K562 (cell line): ENCODE results near the gene GFOD1. TPM values are rescaled to one million over a fixed set of nuclear protein-coding genes. Genes with fewer than 3 reads are reported as not detected.

Experiments used
- ASH1L ChIP-seq: fragments of 450-650 bp; IDR thresholded peaks from 2 replicates; pipeline ENCODE4 v1.6.1; 2018; ENCODE audit warnings: borderline replicate concordance, mild to moderate bottlenecking, low read depth; ENCODE audit not compliant: partially characterized antibody
- ATF1 ChIP-seq, 2 experiments: fragments of 450-650 bp in 1 of 2; IDR thresholded peaks; 2 replicates each; pipeline ENCODE4 v1.6.1; 2016; ENCODE audit warnings: missing compliant biosample characterization in 1 of 2, missing genetic modification characterization in 1 of 2
- BRD4 ChIP-seq: fragments of 200-600 bp; sonication (generic); IDR thresholded peaks from 2 replicates; pipeline ENCODE4 v1.6.1; 2017; ENCODE audit warnings: inconsistent platforms
- ETV6 ChIP-seq, 3 experiments: fragments of 150-350 bp in 1 of 3; sonication (generic) in 1 of 3; formaldehyde crosslinking in 1 of 3; IDR thresholded peaks; 2 replicates each; pipeline versions ENCODE4 v1.6.1 to v1.8.0; 2014 to 2022; ENCODE audit warnings: borderline replicate concordance in 2 of 3, low read depth in 2 of 3, antibody characterized with exemption in 1 of 3, low read length in 1 of 3, mild to moderate bottlenecking in 1 of 3, missing genetic modification reagents in 1 of 3
- GABPB2 ChIP-seq: fragments of 250-450 bp; sonication (Bioruptor Pico); conservative IDR thresholded peaks from 2 replicates; pipeline ENCODE4 v1.5.1; 2021; ENCODE audit warnings: mild to moderate bottlenecking
- HNRNPH1 ChIP-seq: fragments of 200-400 bp; formaldehyde crosslinking; optimal IDR thresholded peaks from 2 replicates; pipeline ENCODE3; 2017; ENCODE audit warnings: low read depth, mild to moderate bottlenecking, low read length, moderate library complexity
- PHF21A ChIP-seq: fragments of 450-650 bp; IDR thresholded peaks from 2 replicates; pipeline ENCODE4 v1.6.1; 2017; ENCODE audit warnings: low read depth, borderline replicate concordance
- POLR2AphosphoS5 ChIP-seq: IDR thresholded peaks from 2 replicates; pipeline ENCODE4 v1.6.1; 2011; ENCODE audit warnings: mild to moderate bottlenecking, low read depth, low read length, moderate library complexity; ENCODE audit not compliant: control insufficient read depth, insufficient read depth
- SIN3A ChIP-seq, 2 experiments: fragments of 150-350 bp in 1 of 2; IDR thresholded peaks; 2 replicates each; pipeline ENCODE4 v1.6.1; 2011 to 2016; ENCODE audit warnings: borderline replicate concordance in 2 of 2, low read depth in 2 of 2, low read length in 2 of 2, mild to moderate bottlenecking in 2 of 2, moderate library complexity in 2 of 2; ENCODE audit not compliant: control insufficient read depth in 1 of 2
- TAL1 ChIP-seq: fragments of 450-650 bp; IDR thresholded peaks from 2 replicates; pipeline ENCODE4 v1.6.1; 2016; ENCODE audit warnings: mild to moderate bottlenecking
- ZBED1 ChIP-seq: IDR thresholded peaks from 2 replicates; pipeline ENCODE4 v1.6.1; 2014
- ZEB2 ChIP-seq: fragments of 450-650 bp; IDR thresholded peaks from 2 replicates; pipeline ENCODE4 v1.6.1; 2016
- ZFP30 ChIP-seq: fragments of 250-450 bp; sonication (Bioruptor Pico); IDR thresholded peaks from 2 replicates; pipeline ENCODE4 v1.8.0; 2022; ENCODE audit warnings: moderate library complexity, mild to moderate bottlenecking, inconsistent platforms, borderline replicate concordance
- ZNF263 ChIP-seq: sonication (generic); formaldehyde crosslinking; IDR thresholded peaks from 2 replicates; pipeline ENCODE4 v1.8.0; 2022; ENCODE audit warnings: mild to moderate bottlenecking, missing genetic modification reagents, borderline replicate concordance
- ZNF41 ChIP-seq: fragments of 250-450 bp; sonication (Bioruptor Pico); conservative IDR thresholded peaks from 2 replicates; pipeline ENCODE4 v1.4.0; 2020; ENCODE audit warnings: mild to moderate bottlenecking
- ZNF77 ChIP-seq: fragments of 250-450 bp; sonication (Bioruptor Pico); IDR thresholded peaks from 2 replicates; pipeline ENCODE4 v1.5.0; 2020
- polyA plus RNA-seq, 8 experiments: library from polyadenylated mRNA; depleted of rRNA in 4 of 8; stranded (reverse) in 5 of 8; unstranded in 3 of 8; fragments of >200 nt; fragmentation: Nextera tagmentation in 2 of 8; fragmentation: Illumina TruSeq in 1 of 8; extraction: Ambion mirVana in 2 of 8; extraction: Trizol in 1 of 8; gene quantifications; 2 replicates each; pipeline versions ENCODE4 v1.2.1 to v1.2.3, GENCODE V29; 2011 to 2014; ENCODE audit warnings: inconsistent platforms in 1 of 8, missing spikeins in 1 of 8
- total RNA-seq, 7 experiments: library from RNA; depleted of rRNA in 6 of 7; stranded (reverse); fragments of >200 nt in 6 of 7; fragmentation: Illumina TruSeq in 2 of 7; extraction: Trizol in 2 of 7; gene quantifications; 2 replicates each; pipeline versions ENCODE4 v1.2.1 to v1.2.3, GENCODE V29; 2011 to 2021; ENCODE audit warnings: low replicate concordance in 1 of 7
- TF ChIP-seq, protein P1 (sequence below), 2 experiments: fragments of 450-650 bp in 1 of 2; sonication (generic) in 1 of 2; formaldehyde crosslinking in 1 of 2; IDR thresholded peaks in 1 of 2; conservative IDR thresholded peaks in 1 of 2; 2 replicates each; pipeline versions ENCODE4 v1.6.1 to v1.8.1; 2016 to 2023; ENCODE audit warnings: mild to moderate bottlenecking in 2 of 2, moderate library complexity in 2 of 2, inconsistent platforms in 1 of 2, missing genetic modification reagents in 1 of 2
- TF ChIP-seq, protein P2 (sequence below): fragments of 200-800 bp; sonication (Bioruptor generic); IDR thresholded peaks from 2 replicates; pipeline ENCODE4 v1.6.1; 2016; ENCODE audit warnings: missing genetic modification characterization, missing compliant biosample characterization
- TF ChIP-seq, protein P3 (sequence below): fragments of 450-650 bp; formaldehyde crosslinking; IDR thresholded peaks from 2 replicates; pipeline ENCODE4 v1.4.0; 2022; ENCODE audit warnings: mild to moderate bottlenecking, moderate library complexity

GFOD1 gene
- total and polyA plus RNA-seq, 9 of the 15 experiments (the other 6 are each of a cell fraction or from before 2014, with no cell fraction given), result 3.8 to 12.0 (median 8.2) TPM

DNA sequence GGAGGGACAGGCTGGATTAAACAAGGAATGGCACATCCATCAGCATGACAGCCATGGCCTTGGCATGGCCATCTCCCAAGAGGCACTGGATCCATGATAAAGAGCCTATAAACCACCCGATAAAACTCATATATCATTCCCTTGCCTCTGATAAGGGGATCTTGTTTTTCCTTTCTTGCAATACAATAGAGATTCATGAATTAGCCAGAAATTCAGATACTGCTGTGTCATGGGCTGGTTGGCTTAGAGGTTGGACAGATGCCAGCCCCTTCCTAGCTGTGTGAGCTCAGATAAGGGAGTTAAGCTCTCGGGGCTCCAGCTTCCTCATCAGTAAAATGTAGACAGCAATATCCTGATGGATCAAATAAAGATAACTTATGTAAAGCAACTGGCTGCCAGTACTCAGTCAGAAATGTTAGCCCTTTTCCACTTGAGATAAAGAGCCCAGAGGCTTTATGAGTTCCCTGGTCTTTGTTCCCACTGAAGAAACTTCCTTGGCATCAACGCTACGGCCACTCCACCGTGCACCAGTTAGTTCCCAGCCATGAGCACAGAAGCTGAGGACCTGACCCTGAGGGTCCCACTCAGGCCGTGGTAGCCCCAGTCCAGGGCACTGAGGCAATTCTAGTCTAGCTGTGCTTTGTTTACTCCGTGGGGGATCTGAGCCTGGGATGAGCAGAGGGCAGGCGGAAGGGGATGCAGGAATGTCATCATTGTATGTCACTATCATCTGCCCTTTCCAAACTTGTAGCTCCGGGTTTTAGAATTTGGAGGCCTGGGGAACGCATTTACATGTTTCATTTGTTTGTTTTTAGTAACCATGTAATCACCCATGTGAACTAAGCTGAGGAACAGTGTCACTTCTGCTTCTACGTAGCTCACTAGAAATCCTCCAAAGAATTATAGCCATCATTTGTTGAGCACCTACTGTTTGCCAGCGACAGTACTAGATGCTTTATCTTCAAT is 91.8 kb downstream of the GFOD1 start (continued):
- TF ChIP-seq ETV6 (IDR thresholded peaks at IDR 0.05; ENCODE audit: borderline replicate concordance in 1 of 2, low read depth in 2 of 2, low read length in 1 of 2), result peak in 1 of 2 experiments; percentile 71; a peak in 1 of 4 replicates
- TF ChIP-seq ETV6 (CRISPR knock-in tag; IDR thresholded peaks at IDR 0.05; ENCODE audit: borderline replicate concordance), result no peak
- no peak for TF ChIP-seq ZNF41 (CRISPR knock-in tag)
- TF ChIP-seq ZNF263 (CRISPR knock-in tag), result no peak; the same call in 1 of the 2 replicates
- no peak for TF ChIP-seq ZFP30
- TF ChIP-seq, protein P1, sequence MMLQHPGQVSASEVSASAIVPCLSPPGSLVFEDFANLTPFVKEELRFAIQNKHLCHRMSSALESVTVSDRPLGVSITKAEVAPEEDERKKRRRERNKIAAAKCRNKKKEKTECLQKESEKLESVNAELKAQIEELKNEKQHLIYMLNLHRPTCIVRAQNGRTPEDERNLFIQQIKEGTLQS (IDR thresholded peaks at IDR 0.05), result peak; percentile 42; the same call in 1 of the 2 replicates
- TF ChIP-seq, protein P1 (CRISPR knock-in tag; conservative IDR thresholded peaks at IDR 0.05), result peak; percentile 21; the same call in 1 of the 2 replicates
- no peak for TF ChIP-seq GABPB2 (CRISPR knock-in tag)
- no peak for TF ChIP-seq PHF21A
- TF ChIP-seq, protein P2, sequence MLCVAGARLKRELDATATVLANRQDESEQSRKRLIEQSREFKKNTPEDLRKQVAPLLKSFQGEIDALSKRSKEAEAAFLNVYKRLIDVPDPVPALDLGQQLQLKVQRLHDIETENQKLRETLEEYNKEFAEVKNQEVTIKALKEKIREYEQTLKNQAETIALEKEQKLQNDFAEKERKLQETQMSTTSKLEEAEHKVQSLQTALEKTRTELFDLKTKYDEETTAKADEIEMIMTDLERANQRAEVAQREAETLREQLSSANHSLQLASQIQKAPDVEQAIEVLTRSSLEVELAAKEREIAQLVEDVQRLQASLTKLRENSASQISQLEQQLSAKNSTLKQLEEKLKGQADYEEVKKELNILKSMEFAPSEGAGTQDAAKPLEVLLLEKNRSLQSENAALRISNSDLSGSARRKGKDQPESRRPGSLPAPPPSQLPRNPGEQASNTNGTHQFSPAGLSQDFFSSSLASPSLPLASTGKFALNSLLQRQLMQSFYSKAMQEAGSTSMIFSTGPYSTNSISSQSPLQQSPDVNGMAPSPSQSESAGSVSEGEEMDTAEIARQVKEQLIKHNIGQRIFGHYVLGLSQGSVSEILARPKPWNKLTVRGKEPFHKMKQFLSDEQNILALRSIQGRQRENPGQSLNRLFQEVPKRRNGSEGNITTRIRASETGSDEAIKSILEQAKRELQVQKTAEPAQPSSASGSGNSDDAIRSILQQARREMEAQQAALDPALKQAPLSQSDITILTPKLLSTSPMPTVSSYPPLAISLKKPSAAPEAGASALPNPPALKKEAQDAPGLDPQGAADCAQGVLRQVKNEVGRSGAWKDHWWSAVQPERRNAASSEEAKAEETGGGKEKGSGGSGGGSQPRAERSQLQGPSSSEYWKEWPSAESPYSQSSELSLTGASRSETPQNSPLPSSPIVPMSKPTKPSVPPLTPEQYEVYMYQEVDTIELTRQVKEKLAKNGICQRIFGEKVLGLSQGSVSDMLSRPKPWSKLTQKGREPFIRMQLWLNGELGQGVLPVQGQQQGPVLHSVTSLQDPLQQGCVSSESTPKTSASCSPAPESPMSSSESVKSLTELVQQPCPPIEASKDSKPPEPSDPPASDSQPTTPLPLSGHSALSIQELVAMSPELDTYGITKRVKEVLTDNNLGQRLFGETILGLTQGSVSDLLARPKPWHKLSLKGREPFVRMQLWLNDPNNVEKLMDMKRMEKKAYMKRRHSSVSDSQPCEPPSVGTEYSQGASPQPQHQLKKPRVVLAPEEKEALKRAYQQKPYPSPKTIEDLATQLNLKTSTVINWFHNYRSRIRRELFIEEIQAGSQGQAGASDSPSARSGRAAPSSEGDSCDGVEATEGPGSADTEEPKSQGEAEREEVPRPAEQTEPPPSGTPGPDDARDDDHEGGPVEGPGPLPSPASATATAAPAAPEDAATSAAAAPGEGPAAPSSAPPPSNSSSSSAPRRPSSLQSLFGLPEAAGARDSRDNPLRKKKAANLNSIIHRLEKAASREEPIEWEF, result peak; percentile 94; the same call in 1 of the 2 replicates
- peak; percentile 91 for TF ChIP-seq POLR2AphosphoS5
- no peak for TF ChIP-seq ZBED1
- TF ChIP-seq ASH1L, result no peak
- TF ChIP-seq, protein P3, sequence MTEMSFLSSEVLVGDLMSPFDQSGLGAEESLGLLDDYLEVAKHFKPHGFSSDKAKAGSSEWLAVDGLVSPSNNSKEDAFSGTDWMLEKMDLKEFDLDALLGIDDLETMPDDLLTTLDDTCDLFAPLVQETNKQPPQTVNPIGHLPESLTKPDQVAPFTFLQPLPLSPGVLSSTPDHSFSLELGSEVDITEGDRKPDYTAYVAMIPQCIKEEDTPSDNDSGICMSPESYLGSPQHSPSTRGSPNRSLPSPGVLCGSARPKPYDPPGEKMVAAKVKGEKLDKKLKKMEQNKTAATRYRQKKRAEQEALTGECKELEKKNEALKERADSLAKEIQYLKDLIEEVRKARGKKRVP (CRISPR knock-in tag), result 0 out of 2 replicates have a peak, but pooled peaks have one; percentile 6
- no peak for TF ChIP-seq BRD4
- TF ChIP-seq SIN3A (IDR thresholded peaks at IDR 0.05; ENCODE audit: borderline replicate concordance in 2 of 2, control insufficient read depth in 1 of 2, low read depth in 2 of 2, low read length in 2 of 2), result no peak
- TF ChIP-seq ZEB2, result peak; percentile 74
- no peak for TF ChIP-seq ZNF77 (CRISPR knock-in tag)
- TF ChIP-seq ATF1 (CRISPR knock-in tag; IDR thresholded peaks at IDR 0.05), result no peak
- peak; percentile 75 for TF ChIP-seq ATF1 (tag; IDR thresholded peaks at IDR 0.05)
- no peak for TF ChIP-seq HNRNPH1
- TF ChIP-seq TAL1, result peak; percentile 94
